Keratinocyte (primary cell): ENCODE results near the gene CC2D2A. TPM values are rescaled to one million over a fixed set of nuclear protein-coding genes. Genes with fewer than 3 reads are reported as not detected.

Source experiments
- DNase-seq: peaks from one replicate; pipeline ENCODE4 v3.0.0-alpha.2; 2011; ENCODE audit warnings: low read depth, missing footprints, low spot score
- FAIRE-seq: peaks from 2 replicates; lab custom pipeline; 2011; peaks lifted over from hg19 to GRCh38; lab: Jason Lieb, UNC
- H2AFZ ChIP-seq: 2 replicates; pipeline ENCODE4 v1.6.0; 2012; ENCODE audit warnings: low read length, control low read depth, inconsistent platforms; ENCODE audit not compliant: control insufficient read depth
- H3K27ac ChIP-seq: 2 replicates; pipeline ENCODE4 v1.5.1; 2011; ENCODE audit warnings: low read length; ENCODE audit not compliant: control insufficient read depth, insufficient read depth
- H3K27me3 ChIP-seq: 3 replicates; pipeline ENCODE4 v1.6.0; 2011; ENCODE audit warnings: low read length; ENCODE audit not compliant: control insufficient read depth, insufficient read depth; ENCODE audit errors: extremely low read depth
- H3K36me3 ChIP-seq, 2 experiments: 2 replicates in 1 of 2; 3 replicates in 1 of 2; pipeline ENCODE4 v1.5.1; 2011; ENCODE audit warnings: low read length in 2 of 2, mild to moderate bottlenecking in 1 of 2; ENCODE audit not compliant: control insufficient read depth in 2 of 2, insufficient read depth in 2 of 2; ENCODE audit errors: extremely low read depth in 1 of 2
- H3K4me1 ChIP-seq: 3 replicates; pipeline ENCODE4 v1.5.1; 2011; ENCODE audit warnings: low read length; ENCODE audit not compliant: control insufficient read depth, insufficient read depth; ENCODE audit errors: extremely low read depth
- H3K4me2 ChIP-seq: 3 replicates; pipeline ENCODE4 v1.6.0; 2011; ENCODE audit warnings: low read depth, low read length; ENCODE audit not compliant: control insufficient read depth, insufficient read depth; ENCODE audit errors: extremely low read depth
- H3K4me3 ChIP-seq, 3 experiments: fragments of 200-600 bp in 1 of 3; sonication (generic) in 1 of 3; 2 replicates in 2 of 3; 3 replicates in 1 of 3; pipeline ENCODE4 v1.5.1; 2011 to 2016; ENCODE audit warnings: low read length in 3 of 3, mild to moderate bottlenecking in 3 of 3, control low read depth in 2 of 3, inconsistent platforms in 1 of 3, low read depth in 1 of 3, mixed read lengths in 1 of 3, mixed run types in 1 of 3, moderate library complexity in 1 of 3; ENCODE audit not compliant: control insufficient read depth in 2 of 3, insufficient read depth in 2 of 3; ENCODE audit errors: extremely low read depth in 1 of 3
- H3K79me2 ChIP-seq: 2 replicates; pipeline ENCODE4 v1.6.0; 2012; ENCODE audit warnings: low read length; ENCODE audit not compliant: control insufficient read depth, insufficient read depth
- H3K9ac ChIP-seq: 3 replicates; pipeline ENCODE4 v1.6.0; 2011; ENCODE audit warnings: low read length; ENCODE audit not compliant: control insufficient read depth, insufficient read depth; ENCODE audit errors: extremely low read depth
- H3K9me1 ChIP-seq: 3 replicates; pipeline ENCODE4 v1.6.0; 2011; ENCODE audit warnings: low read length; ENCODE audit not compliant: control insufficient read depth, insufficient read depth; ENCODE audit errors: extremely low read depth
- H3K9me3 ChIP-seq: 2 replicates; pipeline ENCODE4 v1.5.1; 2012; ENCODE audit warnings: low read depth, low read length; ENCODE audit not compliant: control insufficient read depth
- H4K20me1 ChIP-seq: 3 replicates; pipeline ENCODE4 v1.6.0; 2011; ENCODE audit warnings: low read length; ENCODE audit not compliant: control insufficient read depth, insufficient read depth; ENCODE audit errors: extremely low read depth
- EZH2 ChIP-seq: IDR thresholded peaks from one replicate; pipeline ENCODE4 v1.6.1; 2012; ENCODE audit warnings: inconsistent platforms, mild to moderate bottlenecking, low read length, moderate library complexity
- dilution Hi-C: fragments of 300-500 bp; cut with MboI; formaldehyde crosslinking; loops from one replicate; pipeline ENCODE4 v1.7.0; 2020; ENCODE audit warnings: low sequenced_read_pairs; ENCODE audit not compliant: extremely low pct_ligation_motif_present
- polyA plus RNA-seq, 5 experiments: library from polyadenylated mRNA; depleted of rRNA in 3 of 5; stranded (reverse) in 3 of 5; stranded (forward) in 1 of 5; unstranded in 1 of 5; fragments of >200 nt; gene quantifications; 1 replicate in 1 of 5; 2 replicates in 3 of 5; 3 replicates in 1 of 5; pipeline versions ENCODE4 v1.2.1 to v1.2.3, GENCODE V29; 2011 to 2012; ENCODE audit warnings: missing spikeins in 2 of 5, low read depth in 1 of 5, low replicate concordance in 1 of 5
- TF ChIP-seq, protein P1 (sequence below), 3 experiments: IDR thresholded peaks in 1 of 3; conservative IDR thresholded peaks in 1 of 3; optimal IDR thresholded peaks in 1 of 3; 2 replicates in 2 of 3; 3 replicates in 1 of 3; pipeline versions ENCODE3 to v1.5.1; 2011; ENCODE audit warnings: low read length in 3 of 3, mild to moderate bottlenecking in 3 of 3, moderate library complexity in 2 of 3, control low read depth in 1 of 3, inconsistent platforms in 1 of 3; ENCODE audit not compliant: insufficient read depth in 2 of 3; ENCODE audit errors: extremely low read depth in 1 of 3

CC2D2A gene
- polyA plus RNA-seq, 1 donor (not counting 4 experiments of a cell fraction or from before 2014, with no cell fraction given) = 11.8 TPM

- dilution Hi-C loops = no loop called here
- Histone ChIP-seq H3K9me3 (no peaks in the 10 kb centered on the region), H3K27me3 (no peaks in the 10 kb centered on the region), H3K4me3 (no peak overlapping the region), H3K4me2 (no peak overlapping the region), H3K9ac (no peak overlapping the region), H3K27ac (no peak overlapping the region), H3K79me2 (no peaks in the 10 kb centered on the region), H2AFZ (no peak overlapping the region), H3K36me3 (no peaks in the 10 kb centered on the region), H3K4me1 (no peaks in the 10 kb centered on the region), H4K20me1 (no peaks in the 10 kb centered on the region), H3K9me1 (no peaks in the 10 kb centered on the region)
- FAIRE-seq (no peak), DNase-seq (no peak)
- TF ChIP-seq, protein P1, sequence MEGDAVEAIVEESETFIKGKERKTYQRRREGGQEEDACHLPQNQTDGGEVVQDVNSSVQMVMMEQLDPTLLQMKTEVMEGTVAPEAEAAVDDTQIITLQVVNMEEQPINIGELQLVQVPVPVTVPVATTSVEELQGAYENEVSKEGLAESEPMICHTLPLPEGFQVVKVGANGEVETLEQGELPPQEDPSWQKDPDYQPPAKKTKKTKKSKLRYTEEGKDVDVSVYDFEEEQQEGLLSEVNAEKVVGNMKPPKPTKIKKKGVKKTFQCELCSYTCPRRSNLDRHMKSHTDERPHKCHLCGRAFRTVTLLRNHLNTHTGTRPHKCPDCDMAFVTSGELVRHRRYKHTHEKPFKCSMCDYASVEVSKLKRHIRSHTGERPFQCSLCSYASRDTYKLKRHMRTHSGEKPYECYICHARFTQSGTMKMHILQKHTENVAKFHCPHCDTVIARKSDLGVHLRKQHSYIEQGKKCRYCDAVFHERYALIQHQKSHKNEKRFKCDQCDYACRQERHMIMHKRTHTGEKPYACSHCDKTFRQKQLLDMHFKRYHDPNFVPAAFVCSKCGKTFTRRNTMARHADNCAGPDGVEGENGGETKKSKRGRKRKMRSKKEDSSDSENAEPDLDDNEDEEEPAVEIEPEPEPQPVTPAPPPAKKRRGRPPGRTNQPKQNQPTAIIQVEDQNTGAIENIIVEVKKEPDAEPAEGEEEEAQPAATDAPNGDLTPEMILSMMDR (optimal IDR thresholded peaks at IDR 0.05 in 1 of 3, IDR thresholded peaks at IDR 0.05 in 1 of 3, conservative IDR thresholded peaks at IDR 0.05 in 1 of 3; ENCODE audit: extremely low read depth in 1 of 3, insufficient read depth in 2 of 3, low read length in 3 of 3) = no peak
- no peak for TF ChIP-seq EZH2
These were observed 35.0 kb upstream of the CC2D2A start for GRCh38 chr4:15434676-15435075.

DNA sequence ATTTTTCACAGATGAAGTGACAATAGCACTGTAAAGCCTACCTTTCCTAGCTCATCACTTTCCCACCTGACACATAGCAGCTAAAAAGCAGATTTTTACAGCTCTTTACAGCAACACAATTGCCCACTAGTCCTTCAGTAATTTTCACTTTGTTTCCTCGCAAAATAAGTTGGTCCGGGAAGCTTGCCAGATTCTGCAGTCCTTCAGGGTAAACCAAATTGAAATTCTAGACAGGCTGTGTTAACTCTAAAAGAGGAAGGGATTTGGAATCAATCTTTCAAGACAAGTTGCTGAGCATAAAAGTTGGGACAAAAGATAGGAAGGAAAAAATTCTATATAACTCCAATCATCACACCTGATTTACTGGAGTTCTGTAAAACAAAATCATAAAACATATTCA lies 33.2 kb upstream of the CC2D2A start:
- Histone ChIP-seq H3K9me3 (no peaks in the 10 kb centered on the region), H3K36me3 (no peaks in the 10 kb centered on the region), H3K79me2 (no peaks in the 10 kb centered on the region), H3K4me2 (no peak overlapping the region), H3K9ac (no peak overlapping the region), H3K27me3 (no peaks in the 10 kb centered on the region), H2AFZ (no peak overlapping the region), H3K27ac (no peak overlapping the region), H4K20me1 (no peaks in the 10 kb centered on the region), H3K4me1 (no peaks in the 10 kb centered on the region), H3K9me1 (no peaks in the 10 kb centered on the region), H3K4me3 (no peak overlapping the region)
- dilution Hi-C loops = no loop called here
- FAIRE-seq (no peak), DNase-seq (no peak)
- TF ChIP-seq, protein P1 (optimal IDR thresholded peaks at IDR 0.05 in 1 of 3, IDR thresholded peaks at IDR 0.05 in 1 of 3, conservative IDR thresholded peaks at IDR 0.05 in 1 of 3; ENCODE audit: extremely low read depth in 1 of 3, insufficient read depth in 2 of 3, low read length in 3 of 3) = no peak
- TF ChIP-seq EZH2 = no peak
